Endometrial microvascular endothelial cells (primary cell): ENCODE results near the gene LHFPL6. TPM values are rescaled to one million over a fixed set of nuclear protein-coding genes. Genes with fewer than 3 reads are reported as not detected.

Experiments
- in situ Hi-C: cut with HindIII; loops from 2 replicates; pipeline ENCODE4 v1.10.0; 2017; ENCODE audit warnings: low sequenced_read_pairs, low pct_unique_long_range_greater_than_20kb; ENCODE audit errors: inconsistent ontology term
- total RNA-seq: library from RNA; depleted of rRNA; stranded (reverse); fragments of >200 nt; gene quantifications from one replicate; pipeline ENCODE4 v1.2.3, GENCODE V29; 2015; ENCODE audit errors: inconsistent ontology term

Gene LHFPL6
- total RNA-seq, 1 donor from 2014 or later: 24.9 TPM

DNA sequence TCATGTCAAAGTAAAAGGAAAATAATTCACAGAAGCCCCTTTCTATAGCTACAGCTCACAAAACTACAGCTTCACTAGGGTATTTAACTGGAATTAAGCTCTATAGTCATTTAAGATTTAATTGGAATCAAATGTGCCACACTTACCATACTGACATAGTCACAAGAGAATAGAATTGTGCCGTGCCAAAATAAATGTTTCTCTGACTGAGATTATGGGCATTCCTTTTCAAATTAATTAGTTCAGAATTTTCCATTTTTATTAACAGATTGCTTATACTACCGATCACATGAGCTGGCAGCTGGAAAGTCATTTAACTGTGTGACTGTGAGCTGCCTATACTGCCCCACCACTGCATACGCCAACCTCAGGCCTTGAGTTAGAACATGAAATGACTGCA lies 108.4 kb downstream of the LHFPL6 start:
- in situ Hi-C loops: no loop called here

DNA sequence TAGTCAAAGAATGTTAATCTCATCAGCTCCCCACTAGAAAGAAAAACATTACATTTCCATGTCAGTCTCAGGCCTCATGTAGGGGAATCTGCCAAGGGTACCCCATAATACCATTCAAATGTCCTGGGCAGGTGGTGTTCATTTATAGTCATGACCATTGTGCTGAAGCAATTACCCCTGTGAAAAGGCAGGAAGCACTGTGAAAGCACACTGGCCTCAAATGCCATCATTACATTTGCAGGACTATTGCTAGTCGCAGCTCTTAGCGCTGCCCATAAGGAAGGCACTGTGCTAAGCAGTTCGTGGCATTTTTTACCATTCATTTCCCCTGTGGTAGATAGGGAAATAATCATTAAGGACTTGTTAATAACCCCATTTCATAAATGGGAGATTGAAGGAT lies 109.0 kb downstream of the LHFPL6 start:
- in situ Hi-C loops: no loop called here

DNA sequence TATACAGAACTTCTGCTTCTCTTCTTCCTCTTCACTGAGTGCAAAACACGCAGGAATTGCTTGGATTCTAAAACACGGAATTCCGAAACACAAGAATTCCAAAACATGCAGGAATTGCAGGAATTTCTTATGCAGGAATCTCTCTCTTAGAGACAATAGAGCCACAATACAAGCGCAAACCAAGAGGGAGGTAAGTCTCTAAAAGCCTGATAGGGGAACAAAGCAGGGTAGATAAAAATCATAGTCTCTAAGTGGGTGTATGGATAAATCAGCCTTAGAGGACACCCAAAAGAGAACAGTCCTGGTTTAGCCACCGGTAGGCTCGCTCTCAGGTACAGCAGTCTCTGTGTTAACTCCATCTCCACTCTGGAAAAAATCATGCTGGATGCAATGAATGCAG lies 112.9 kb downstream of the LHFPL6 start:
- in situ Hi-C loops: no loop called here

- in situ Hi-C loops: no loop called here
Measured at GRCh38 chr13:39486758-39487157, 116.2 kb downstream of the LHFPL6 start.

- in situ Hi-C loops: no loop called here
Measured at GRCh38 chr13:39485314-39485700, 117.7 kb downstream of the LHFPL6 start.

DNA sequence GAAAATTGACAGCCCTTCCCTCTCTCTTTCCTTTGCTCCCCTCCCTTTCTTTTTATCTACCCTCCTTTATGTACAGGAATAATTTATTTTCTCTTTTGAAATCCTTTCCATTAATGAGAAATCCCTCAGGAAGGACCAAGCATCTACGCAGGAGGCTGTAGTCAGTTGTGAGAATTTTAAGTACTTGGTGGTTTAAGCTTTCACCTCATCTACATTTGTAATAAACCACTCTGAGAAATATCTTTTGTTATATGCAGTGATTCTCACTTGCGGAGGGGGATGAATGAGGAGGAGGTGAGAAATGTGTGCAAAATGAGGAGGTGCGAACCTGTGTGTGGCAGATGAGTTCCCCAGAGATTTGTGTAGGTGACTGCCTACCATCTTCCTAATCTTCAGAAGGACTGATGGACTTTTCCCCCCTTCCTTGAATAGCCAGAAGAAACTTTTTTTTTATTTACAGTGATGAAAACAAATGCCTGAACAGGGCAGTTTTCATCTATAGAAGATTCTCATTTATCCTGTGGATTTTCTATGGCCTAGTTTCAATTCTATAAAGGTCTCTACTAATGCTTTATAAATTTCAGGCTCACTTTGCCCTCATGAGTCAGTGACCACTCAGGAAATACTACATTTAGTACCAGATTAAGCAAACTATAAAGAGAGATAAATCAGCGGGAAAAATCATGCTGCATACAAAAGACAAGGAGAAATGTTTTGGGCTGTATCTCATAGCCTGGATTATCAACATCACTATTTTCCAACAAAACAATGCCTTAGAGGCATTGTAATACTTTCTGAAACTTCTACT lies 118.3 kb downstream of the LHFPL6 start:
- in situ Hi-C loops: no loop called here

DNA sequence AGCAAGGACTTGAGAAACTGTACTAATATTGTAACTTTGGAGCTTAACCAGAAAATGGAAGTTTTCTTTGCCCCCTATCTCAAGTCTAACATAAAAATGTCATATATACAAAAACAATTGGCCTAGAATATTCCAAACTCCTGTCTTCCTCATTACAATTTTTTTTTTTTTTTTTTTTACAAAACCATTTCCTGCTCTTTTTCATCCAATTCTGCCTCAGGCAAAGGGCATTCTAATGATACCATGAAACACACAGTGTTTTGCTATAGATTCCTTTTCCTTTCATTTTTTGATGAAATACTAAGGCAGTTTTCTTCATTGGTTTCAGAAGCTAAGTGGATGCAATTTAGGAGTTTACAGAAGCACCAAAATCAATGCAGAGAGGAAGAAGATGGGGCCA lies 119.7 kb downstream of the LHFPL6 start:
- in situ Hi-C loops: no loop called here

- in situ Hi-C loops: no loop called here
Measured at GRCh38 chr13:39481491-39481890, 121.5 kb downstream of the LHFPL6 start.

- in situ Hi-C loops: no loop called here
Measured at GRCh38 chr13:39474600-39474999, 128.4 kb downstream of the LHFPL6 start.

DNA sequence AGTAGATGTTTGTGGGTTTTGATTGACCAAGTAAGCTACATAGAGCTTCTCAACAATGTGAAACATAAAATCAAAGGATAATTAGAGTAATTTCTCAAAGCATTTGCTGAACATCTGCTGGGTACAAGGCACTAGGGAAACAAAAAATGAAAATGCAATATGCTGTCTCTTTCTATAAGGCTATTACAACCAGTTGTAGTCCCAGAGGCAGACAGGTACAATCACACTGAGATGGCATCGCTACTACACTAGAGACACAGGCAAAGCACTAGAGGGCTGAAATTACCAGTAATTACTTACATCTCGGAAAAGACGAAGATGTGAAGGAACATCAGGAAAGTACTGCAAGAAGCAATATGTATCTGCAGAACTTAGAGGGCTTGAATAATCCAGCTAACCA lies 133.3 kb downstream of the LHFPL6 start:
- in situ Hi-C loops: no loop called here

- in situ Hi-C loops: no loop called here
Measured at GRCh38 chr13:39468306-39468705, 134.7 kb downstream of the LHFPL6 start.

DNA sequence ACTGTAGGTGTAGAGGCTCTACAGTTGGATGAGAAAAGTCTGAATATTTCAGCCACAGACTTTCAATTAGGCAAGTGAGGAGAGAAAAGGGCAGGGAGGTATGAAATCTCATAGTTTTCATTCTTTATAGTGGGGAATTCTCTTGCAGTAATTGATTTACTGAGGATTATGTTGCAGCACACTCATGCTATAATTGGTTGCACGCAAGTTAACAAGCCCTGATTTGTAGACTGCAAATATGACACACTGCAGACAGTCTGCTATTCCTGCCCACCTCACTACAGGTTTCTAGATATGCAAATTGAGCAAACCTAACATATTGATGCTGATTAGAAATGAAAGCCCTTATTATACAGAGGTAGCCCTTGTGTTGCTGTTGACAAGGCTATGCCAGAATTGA lies 139.4 kb downstream of the LHFPL6 start:
- in situ Hi-C loops: no loop called here

- in situ Hi-C loops: no loop called here
Measured at GRCh38 chr13:39462906-39463305, 140.1 kb downstream of the LHFPL6 start.

GRCh38 chr13:39462428-39462827 lies 140.6 kb downstream of the LHFPL6 start:
- in situ Hi-C loops: no loop called here

- in situ Hi-C loops: no loop called here
Measured at GRCh38 chr13:39461685-39462266, 141.2 kb downstream of the LHFPL6 start.

GRCh38 chr13:39457274-39457673 lies 145.7 kb downstream of the LHFPL6 start:
- in situ Hi-C loops: no loop called here

DNA sequence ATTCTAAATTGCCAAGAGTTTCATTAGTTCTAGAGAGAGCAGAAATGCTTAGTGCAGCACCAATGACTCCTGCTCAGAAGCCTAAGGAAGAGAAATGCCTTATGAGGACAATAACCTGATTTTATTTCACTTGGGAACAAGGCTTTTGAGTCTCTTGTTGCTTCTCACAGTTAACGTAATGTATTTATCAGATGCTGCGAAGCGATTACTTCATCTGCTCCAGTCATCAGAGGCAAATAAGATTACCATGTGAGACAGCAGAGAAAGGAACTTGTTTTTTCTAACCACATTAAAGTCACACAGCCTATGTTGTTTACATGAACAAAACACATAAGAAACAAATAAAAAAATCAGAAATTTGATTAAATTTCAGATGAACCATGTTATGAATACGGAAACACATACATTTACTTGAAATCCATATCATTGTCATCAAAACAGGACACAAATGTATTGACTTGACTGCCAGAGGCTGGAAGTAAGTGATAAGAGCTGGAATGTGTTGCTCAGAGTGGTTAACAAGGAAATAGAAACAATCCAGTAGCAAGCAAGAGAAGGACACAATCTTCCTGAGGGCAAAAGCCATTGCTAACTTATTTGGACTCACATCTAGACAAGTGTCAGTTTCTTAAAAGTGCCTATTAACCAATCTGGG lies 147.3 kb downstream of the LHFPL6 start:
- in situ Hi-C loops: no loop called here

- in situ Hi-C loops: no loop called here
Measured at GRCh38 chr13:39452834-39453233, 150.2 kb downstream of the LHFPL6 start.

- in situ Hi-C loops: no loop called here
Measured at GRCh38 chr13:39452417-39452816, 150.6 kb downstream of the LHFPL6 start.

GRCh38 chr13:39451860-39452301 lies 151.1 kb downstream of the LHFPL6 start:
- in situ Hi-C loops: no loop called here
